Ectodermal cell (in vitro differentiated cells): ENCODE results near the gene IGFL3.
A peak's percentile ranks its signal among the peaks of the same experiment; 100 is the strongest.

Source experiments
- H3K27ac ChIP-seq: 2 replicates; pipeline ENCODE4 v1.7.0; 2013; ENCODE audit warnings: mild to moderate bottlenecking, low read depth, low read length; ENCODE audit not compliant: insufficient read depth, poor library complexity, severe bottlenecking
- H3K27me3 ChIP-seq: 2 replicates; pipeline ENCODE4 v1.7.0; 2013; ENCODE audit warnings: mild to moderate bottlenecking, low read length; ENCODE audit not compliant: insufficient read depth, control insufficient read depth, poor library complexity, severe bottlenecking
- H3K36me3 ChIP-seq: one replicate; pipeline ENCODE4 v1.7.0; 2013; ENCODE audit warnings: low read length; ENCODE audit not compliant: control insufficient read depth, insufficient read depth
- H3K4me1 ChIP-seq: one replicate; pipeline ENCODE4 v1.7.0; 2013; ENCODE audit warnings: low read length; ENCODE audit not compliant: control insufficient read depth, insufficient read depth
- H3K4me3 ChIP-seq: 2 replicates; pipeline ENCODE4 v1.7.0; 2013; ENCODE audit warnings: low read depth, low read length, control low read depth; ENCODE audit not compliant: insufficient read depth
- H3K9me3 ChIP-seq: 2 replicates; pipeline ENCODE4 v1.7.0; 2013; ENCODE audit warnings: mild to moderate bottlenecking, low read length, moderate library complexity; ENCODE audit not compliant: control insufficient read depth
- WGBS, 2 experiments: methylation state at CpG; one replicate each; pipeline ENCODE4 v1.1.7; 2013; ENCODE audit warnings: missing lambda C conversion rate in 2 of 2; 5-methylcytosine and 5-hydroxymethylcytosine counted together

IGFL3 gene

DNA sequence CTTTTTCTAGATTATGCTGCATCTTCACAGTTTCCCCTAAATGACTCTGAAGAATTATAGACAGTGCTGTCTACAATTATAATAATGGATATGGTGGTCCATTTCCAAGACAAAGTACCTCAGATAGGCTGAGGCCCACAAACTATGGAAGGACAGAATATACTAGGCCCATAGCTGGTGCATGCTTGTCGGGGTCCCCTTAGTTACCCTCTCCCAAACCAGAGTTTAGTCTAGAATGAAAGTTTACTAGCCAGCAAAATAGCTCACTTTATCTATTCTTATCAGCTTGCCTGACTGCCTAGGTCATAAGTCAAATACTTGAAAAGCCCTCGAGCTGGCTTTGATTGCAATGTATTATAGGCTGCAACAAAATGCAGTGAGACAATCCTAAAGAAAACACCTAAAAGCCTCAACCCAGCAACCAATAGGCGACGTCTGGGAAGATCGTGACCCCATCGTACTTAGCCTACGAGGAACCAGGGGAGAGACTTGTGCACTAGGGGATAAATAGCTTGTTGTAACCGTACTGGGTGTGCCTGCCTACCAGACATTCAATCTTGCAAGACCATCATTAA is 22.8 kb upstream of the IGFL3 start:
- Histone ChIP-seq H3K27me3 (no peaks in the 10 kb centered on the region), H3K9me3 (no peaks in the 10 kb centered on the region), H3K36me3 (no peaks in the 10 kb centered on the region), H3K4me1 (no peaks in the 10 kb centered on the region), H3K4me3 (no peak overlapping the region), H3K27ac (no peak overlapping the region)
- WGBS, 2 experiments = 96% methylated on average over 8 of the region's 8 CpGs

DNA sequence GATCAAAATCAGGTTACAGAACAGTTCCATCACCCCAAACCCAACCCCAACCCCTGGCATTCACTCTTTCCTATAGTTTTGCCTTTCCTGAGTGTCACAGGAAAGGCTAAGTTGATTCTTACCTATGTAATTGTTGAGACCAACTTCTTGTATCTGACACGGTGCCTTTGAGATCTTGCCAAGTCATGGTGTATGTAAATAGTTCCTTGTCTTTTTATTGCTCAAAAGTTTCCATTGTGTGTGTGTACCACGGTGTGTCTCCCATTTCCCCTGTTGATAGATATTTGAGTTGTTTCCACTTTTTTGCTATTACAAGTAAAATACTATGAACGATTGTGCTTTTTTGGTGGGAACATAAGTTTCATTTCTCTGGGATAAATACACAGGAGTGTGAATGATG is 20.3 kb upstream of the IGFL3 start:
- no peaks in the 10 kb centered on the region for H3K27me3 ChIP-seq
- WGBS, 2 experiments = 93 to 96% methylated on average over 3 of the region's 3 CpGs
- H3K36me3 ChIP-seq = no peaks in the 10 kb centered on the region
- H3K4me3 ChIP-seq = no peak overlapping the region
- H3K4me1 ChIP-seq = no peaks in the 10 kb centered on the region
- no peaks in the 10 kb centered on the region for H3K9me3 ChIP-seq
- H3K27ac ChIP-seq = no peak overlapping the region

DNA sequence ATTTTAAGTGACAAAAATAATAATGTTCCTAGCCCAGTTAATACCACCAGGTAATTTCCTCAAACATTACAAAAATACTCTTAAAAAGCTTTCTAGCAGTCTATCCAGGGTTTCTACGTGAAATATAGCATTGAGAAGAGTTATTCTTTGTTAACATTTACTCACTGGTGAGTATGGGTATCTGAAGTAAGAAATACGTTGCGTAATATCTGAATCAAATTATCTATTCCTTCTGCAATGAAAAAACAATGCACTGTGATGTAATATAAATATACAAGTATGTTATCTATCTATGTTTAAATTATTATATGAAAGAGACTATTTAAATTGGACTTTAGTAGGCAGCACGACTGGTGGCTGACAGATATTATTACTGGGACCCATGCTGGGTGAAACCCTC is 17.8 kb upstream of the IGFL3 start:
- no peak overlapping the region for H3K4me3 ChIP-seq
- H3K27ac ChIP-seq = no peak overlapping the region
- H3K4me1 ChIP-seq = no peaks in the 10 kb centered on the region
- H3K36me3 ChIP-seq = no peaks in the 10 kb centered on the region
- H3K9me3 ChIP-seq = no peaks in the 10 kb centered on the region
- H3K27me3 ChIP-seq = no peaks in the 10 kb centered on the region
- 78 to 80% methylated on average over 1 of the region's 4 CpGs for WGBS, 2 experiments

DNA sequence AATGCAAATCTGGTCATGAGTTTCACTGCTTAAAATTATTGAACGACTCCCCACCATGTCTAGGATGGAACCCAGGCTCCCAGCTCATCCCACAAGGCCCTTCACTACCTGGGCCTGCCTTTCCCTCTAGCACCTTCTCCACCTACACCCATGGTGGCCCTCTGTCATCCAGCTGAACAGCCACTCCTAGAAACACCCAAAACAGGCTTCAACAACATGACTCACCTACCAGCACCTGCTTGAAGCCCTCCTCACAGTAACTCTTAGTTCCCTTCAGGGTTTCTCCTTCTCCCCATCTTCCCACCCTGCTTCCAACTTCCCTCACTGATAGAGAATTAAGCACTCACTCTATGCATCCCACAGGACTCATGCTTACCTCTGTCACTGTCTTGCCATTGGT is 16.9 kb upstream of the IGFL3 start:
- WGBS, 2 experiments = 88 to 89% methylated on average over 1 of the region's 1 CpG
- H3K4me3 ChIP-seq = no peak overlapping the region
- H3K4me1 ChIP-seq = no peaks in the 10 kb centered on the region
- no peaks in the 10 kb centered on the region for H3K9me3 ChIP-seq
- no peak overlapping the region for H3K27ac ChIP-seq
- no peaks in the 10 kb centered on the region for H3K27me3 ChIP-seq
- H3K36me3 ChIP-seq = no peaks in the 10 kb centered on the region

- WGBS, 2 experiments = 91 to 93% methylated on average over 4 of the region's 4 CpGs
- H3K4me1 ChIP-seq = peaks cover 5% of the 10 kb centered on the region
Measured at GRCh38 chr19:46137915-46138473, 13.5 kb upstream of the IGFL3 start.

GRCh38 chr19:46134527-46134926 is 10.0 kb upstream of the IGFL3 start:
- Histone ChIP-seq H3K9me3 (no peaks in the 10 kb centered on the region), H3K36me3 (no peaks in the 10 kb centered on the region), H3K4me3 (no peak overlapping the region), H3K4me1 (peaks cover 11% of the 10 kb centered on the region), H3K27me3 (no peaks in the 10 kb centered on the region), H3K27ac (no peak overlapping the region)

More at GRCh38 chr19:46137915-46138473, 13.5 kb upstream of the IGFL3 start:
- no peak overlapping the region for H3K27ac ChIP-seq
- no peaks in the 10 kb centered on the region for H3K9me3 ChIP-seq
- no peaks in the 10 kb centered on the region for H3K27me3 ChIP-seq
- no peaks in the 10 kb centered on the region for H3K36me3 ChIP-seq
- H3K4me3 ChIP-seq = no peak overlapping the region

GRCh38 chr19:46133777-46134241 is 9.3 kb upstream of the IGFL3 start:
- Histone ChIP-seq H3K27ac (peak overlapping the region; percentile 82), H3K4me3 (no peak overlapping the region), H3K4me1 (peaks cover 11% of the 10 kb centered on the region), H3K27me3 (no peaks in the 10 kb centered on the region), H3K36me3 (no peaks in the 10 kb centered on the region), H3K9me3 (no peaks in the 10 kb centered on the region)
- WGBS, 2 experiments = 75 to 81% methylated on average over 1 of the region's 1 CpG

- Histone ChIP-seq H3K36me3 (no peaks in the 10 kb centered on the region), H3K9me3 (no peaks in the 10 kb centered on the region), H3K27ac (peak overlapping the region; percentile 86), H3K4me3 (no peak overlapping the region), H3K4me1 (peaks cover 11% of the 10 kb centered on the region), H3K27me3 (no peaks in the 10 kb centered on the region)
- WGBS, 2 experiments = 32 to 34% methylated on average over 6 of the region's 6 CpGs
Measured at GRCh38 chr19:46133101-46133627, 8.7 kb upstream of the IGFL3 start.

GRCh38 chr19:46132508-46133100 is 8.1 kb upstream of the IGFL3 start:
- WGBS, 2 experiments = 67 to 70% methylated on average over 4 of the region's 4 CpGs
- H3K4me1 ChIP-seq = peaks cover 11% of the 10 kb centered on the region
- peak overlapping the region; percentile 86 for H3K27ac ChIP-seq
- no peaks in the 10 kb centered on the region for H3K36me3 ChIP-seq
- H3K27me3 ChIP-seq = no peaks in the 10 kb centered on the region
- no peak overlapping the region for H3K4me3 ChIP-seq
- no peaks in the 10 kb centered on the region for H3K9me3 ChIP-seq

DNA sequence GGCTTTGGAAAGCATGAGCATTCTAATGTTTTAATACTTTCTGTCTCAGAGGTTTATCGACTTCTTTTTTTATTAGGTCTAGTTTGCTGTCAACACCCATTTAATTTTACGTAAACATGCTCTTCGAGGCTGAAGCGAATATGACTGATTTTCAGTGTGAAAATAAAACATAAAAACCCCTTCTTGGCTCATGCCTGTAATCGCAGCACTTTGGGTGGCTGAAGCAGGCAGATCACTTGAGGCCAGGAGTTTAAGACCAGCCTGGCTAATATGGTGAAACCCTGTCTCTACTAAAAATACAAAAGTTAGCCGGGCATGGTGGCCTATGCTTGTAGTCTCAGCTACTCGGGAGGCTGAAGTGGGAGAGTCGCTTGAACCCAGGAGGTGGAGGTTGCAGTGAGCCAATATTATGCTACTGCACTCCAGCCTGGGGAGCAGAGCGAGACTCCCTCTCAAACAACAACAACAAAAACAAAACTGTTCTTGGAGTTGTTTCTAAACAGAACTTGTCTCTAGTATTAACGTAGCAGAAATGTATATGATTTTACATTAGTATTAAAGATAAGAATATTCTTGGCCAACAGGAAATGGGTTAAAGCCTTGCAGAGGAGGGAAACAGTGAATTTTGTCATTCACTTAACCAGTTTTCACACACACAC is 7.1 kb upstream of the IGFL3 start:
- 71 to 82% methylated on average over 8 of the region's 10 CpGs for WGBS, 2 experiments
- Histone ChIP-seq H3K36me3 (no peaks in the 10 kb centered on the region), H3K4me3 (no peak overlapping the region), H3K9me3 (no peaks in the 10 kb centered on the region), H3K27me3 (no peaks in the 10 kb centered on the region), H3K27ac (no peak overlapping the region), H3K4me1 (peaks cover 11% of the 10 kb centered on the region)
